Activated CD4-positive, CD25-positive, alpha-beta regulatory T cell (primary cell): Measurements from ENCODE around the gene THBS4.

Experiments
- DNase-seq, 4 experiments: peaks; one replicate each; lab custom pipeline; 2025; lab: John Stamatoyannopoulos, UW

THBS4 gene

DNA sequence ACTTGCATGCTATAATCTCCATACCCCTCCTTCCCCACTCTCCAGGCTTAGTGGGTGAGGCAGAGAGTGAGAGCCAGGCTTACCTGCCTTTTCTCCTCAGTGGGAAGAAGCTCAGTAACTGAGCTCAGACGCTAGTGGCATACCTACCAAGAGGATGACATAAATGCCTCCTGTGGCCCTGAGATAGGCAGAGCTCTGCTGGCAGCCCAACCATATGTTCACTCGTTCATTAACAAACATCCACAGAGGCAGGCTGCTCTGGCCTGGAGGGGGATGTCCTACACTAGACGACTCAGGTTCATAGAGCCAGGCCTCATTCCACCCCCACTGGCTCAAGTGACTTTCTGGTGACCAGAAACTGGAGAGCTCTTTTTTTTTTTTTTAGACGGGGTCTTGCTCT, 81.3 kb downstream of the THBS4 start:
- no peak for DNase-seq

DNA sequence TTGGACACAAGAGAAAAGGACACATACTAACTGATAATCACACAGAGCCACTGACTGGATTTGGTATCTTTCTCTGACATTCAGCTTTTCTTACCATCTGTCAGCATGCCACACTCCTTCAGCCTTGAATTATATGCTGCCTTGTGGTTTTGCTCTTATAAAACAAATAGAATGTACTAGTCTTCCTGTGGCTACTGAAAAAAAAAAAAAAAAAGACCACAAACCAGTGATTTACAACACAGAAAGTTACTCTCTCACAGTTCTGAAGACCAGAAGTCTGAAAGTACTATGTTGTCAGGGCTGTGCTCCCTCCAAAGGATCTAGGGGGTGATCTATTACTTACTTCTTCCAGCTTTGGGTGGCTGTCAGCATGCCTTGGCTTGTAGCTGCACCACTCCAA, 82.3 kb downstream of the THBS4 start:
- DNase-seq: no peak

DNA sequence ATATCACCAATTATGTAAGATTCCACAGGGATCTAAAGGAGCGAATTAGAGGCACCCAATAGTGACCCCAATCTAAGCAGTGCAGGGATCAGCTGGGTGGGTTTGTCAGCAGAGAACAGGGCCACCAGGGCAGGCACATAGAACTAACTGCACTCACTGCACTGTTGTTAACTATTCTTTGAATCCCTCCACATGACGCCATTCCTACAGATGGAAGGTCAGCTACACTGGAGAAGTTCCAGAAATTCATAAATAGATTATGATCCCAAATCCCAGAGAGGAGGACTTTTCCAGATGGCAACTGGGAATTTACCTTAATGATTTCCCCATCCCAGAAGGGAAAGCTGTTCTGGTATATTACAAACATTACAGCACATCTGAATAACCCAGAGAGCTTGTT, 84.2 kb downstream of the THBS4 start:
- DNase-seq: no peak

DNA sequence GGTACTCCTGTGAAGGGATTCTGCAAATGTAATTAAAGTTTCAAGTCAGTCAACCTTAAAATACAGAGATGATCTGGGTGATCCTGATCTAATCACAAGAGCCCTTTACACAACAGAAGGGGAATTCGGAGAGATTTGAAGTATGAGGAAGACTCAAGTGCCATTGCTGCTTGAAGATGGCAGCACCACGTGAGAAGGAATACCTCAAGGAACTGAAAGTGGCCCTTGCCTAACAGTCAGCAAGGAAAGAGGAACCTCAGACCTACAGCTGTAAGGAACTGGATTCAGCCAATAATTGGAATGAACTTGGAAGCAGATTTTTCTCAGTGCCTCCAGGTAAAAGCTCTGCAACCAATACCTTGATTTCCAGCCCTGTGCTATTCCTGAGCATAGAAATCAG, 87.4 kb downstream of the THBS4 start:
- no peak for DNase-seq

DNA sequence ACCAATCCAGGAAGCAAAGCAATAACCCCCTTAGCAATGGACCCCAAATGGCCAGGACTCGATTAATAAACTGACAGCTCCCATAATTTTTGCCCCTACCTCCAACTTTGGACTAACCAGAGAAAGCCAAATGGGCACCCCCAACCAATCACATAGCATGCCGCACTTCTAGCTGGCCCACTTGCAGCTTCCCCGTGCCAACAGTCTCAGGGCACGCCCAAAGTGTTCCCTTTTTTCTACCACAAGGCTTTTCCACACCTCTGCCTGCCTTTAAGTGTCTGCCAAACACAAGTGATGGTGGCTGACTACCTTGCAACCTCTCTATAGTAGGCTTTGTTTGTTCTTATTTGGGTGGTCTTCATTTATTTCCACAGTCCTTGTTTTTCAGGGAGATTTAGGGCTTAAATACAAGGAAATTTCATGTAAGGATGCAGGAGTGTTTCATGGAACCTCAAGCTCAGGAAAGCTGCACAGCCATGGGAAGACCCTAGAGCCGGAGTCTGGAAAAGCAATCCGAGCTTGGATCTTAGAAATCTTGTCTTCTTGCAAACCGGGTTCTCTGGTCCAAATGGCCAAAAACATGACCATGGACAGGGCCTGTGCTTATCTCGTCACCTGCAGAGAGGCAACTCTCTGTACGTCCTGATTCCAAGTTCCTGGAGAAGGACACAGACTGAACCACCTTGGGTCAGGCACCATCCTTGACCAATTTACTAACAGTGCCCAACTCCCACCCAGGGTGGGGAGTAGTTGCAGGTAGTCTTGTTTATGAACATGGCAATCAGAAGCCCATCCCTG, 89.2 kb downstream of the THBS4 start:
- DNase-seq: no peak

DNA sequence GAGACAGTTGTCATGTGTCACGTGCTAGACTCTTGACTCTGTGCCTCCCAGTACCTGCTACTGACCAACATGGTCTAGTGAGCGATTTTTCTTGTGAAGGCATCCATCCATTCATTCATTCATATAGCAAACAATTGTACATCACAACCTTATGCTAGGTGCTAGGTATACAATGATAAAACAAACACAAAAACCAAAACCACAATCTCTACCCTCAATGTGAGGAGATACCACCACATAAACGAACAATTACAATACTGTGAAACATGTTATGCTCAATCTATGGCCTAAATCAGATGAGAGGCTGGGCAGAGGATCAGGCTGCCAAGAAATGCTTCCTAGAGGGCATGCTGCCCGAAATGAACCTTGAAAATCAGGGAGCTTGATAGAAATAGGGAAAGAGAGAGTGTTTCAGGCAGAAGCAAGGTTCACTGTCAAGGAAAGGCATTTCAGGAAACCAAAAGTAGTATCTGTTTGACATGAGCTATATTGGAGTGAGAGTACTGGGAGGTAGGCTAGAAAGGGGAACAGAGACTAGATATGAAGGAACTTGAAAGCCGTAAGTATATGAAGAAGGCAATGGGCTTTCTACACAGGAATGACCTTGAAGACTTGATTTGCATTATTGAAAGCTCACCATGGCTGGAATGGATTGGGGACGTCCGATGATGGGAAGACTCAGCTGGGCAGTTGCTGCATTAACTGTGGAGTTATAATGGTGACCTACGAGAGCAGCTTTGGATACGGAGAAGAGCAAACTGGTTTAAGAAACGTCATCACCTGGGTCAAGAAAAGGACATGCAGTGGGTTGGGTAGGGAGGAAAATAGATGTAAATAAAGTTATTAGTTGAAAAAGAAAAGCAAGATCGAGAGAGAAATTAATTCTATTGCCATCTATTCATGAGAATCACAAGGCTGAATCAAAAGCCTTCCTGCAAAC, 90.1 kb downstream of the THBS4 start:
- DNase-seq: no peak

DNA sequence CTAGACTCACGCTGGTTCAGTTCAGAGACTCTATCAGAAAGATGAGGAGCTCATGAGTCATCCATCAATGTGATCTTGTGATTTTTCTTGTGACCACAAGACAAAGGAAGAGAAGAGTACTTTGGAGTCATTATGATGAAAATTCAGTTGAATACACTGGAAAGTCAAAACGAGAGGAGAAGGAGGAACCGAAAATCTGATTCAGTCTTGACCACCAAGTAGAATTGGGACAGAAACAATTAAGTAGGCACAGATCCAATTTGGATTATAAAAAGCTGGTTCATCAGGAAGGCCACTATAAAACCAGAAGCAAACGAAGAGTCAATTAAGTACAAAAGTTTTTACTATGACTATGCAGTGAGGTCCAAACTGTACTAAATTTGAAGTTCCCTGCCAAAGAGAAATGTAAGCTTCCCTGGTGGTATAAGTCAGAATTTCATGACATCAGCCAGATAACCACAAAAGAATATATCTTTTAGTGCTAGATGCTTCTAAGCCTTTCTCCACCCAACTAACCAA, 90.9 kb downstream of the THBS4 start:
- DNase-seq: no peak

DNA sequence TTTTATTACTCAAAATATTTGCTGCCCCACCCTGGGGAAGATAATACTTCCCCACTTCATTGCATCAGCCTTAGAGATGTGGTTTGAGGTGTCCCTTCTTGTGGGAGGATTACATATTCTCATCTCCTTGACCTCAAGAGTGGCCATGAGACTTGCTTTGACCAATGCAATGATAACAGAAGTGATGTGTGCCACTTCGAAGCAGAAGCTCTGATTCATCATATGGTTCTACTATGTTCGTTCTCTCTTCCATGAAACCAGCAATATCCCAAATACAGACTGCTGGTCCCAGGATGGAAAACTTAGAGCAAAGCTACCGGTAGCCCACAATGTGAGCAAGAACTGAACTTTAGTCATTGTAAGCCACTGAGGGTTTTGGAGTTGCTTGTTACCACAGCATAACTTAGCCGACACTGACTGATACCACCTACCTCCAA, 92.0 kb downstream of the THBS4 start:
- no peak for DNase-seq

DNA sequence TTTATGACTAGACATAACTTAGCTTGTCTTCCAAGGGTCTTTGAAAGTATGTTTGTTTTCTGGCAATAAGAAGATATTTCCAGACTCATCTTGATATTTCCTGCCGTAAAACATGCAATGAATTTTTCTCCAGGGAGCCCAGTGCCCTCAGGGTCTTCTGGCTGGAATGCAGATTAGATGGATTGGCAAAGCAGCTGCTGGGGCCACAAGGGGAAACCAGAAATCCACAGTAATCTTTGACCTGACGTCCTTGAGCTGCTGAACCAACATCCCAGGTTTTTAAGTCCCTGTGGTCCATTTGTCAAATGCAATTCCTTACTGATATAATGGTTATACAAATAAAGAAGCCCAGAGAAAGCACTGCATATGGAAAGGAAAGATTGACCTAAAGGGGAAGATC, 93.0 kb downstream of the THBS4 start:
- no peak for DNase-seq

DNA sequence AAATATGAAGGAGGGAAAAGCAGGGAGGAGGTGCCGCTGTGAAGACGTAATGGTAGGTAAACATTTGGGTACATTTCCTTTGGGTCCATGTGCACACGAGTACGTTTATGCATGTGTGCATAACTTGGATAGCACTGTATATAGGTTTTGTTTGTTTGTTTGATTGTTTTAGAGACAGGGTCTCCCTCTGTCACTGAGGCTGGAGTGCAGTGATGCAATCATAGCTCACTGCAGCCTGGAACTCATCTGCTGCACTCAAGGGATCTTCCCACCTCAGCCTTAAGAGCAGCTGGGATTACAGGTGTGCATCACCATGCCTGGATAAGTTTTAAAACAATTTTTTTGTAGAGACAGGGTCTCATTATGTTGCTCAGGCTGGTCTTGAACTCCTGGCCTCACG, 94.0 kb downstream of the THBS4 start:
- no peak for DNase-seq
